GM12878 (cell line): ENCODE data around the gene MSI2.

Source experiments
- CEBPZ ChIP-seq: fragments of 150-350 bp; IDR thresholded peaks from 2 replicates; pipeline ENCODE4 v1.6.1; 2016; ENCODE audit warnings: low read depth, low read length
- CTCF ChIP-seq, 3 experiments: IDR thresholded peaks in 2 of 3; conservative IDR thresholded peaks in 1 of 3; 2 replicates each; pipeline ENCODE4 v1.5.1; 2011; ENCODE audit warnings: low read depth in 3 of 3, low read length in 3 of 3, mild to moderate bottlenecking in 3 of 3, control low read depth in 2 of 3, moderate library complexity in 2 of 3, inconsistent platforms in 1 of 3, mixed read lengths in 1 of 3; ENCODE audit not compliant: control insufficient read depth in 2 of 3, insufficient read depth in 1 of 3; ENCODE audit errors: extremely low read depth in 1 of 3
- E4F1 ChIP-seq: fragments of 450-650 bp; IDR thresholded peaks from 2 replicates; pipeline ENCODE4 v1.6.1; 2018; ENCODE audit warnings: borderline replicate concordance, mild to moderate bottlenecking; ENCODE audit not compliant: partially characterized antibody
- EZH2 ChIP-seq: IDR thresholded peaks from 2 replicates; pipeline ENCODE4 v1.6.1; 2012; ENCODE audit warnings: low read depth, mild to moderate bottlenecking, control low read depth, inconsistent platforms, low read length, borderline replicate concordance; ENCODE audit not compliant: control insufficient read depth
- FOS ChIP-seq: IDR thresholded peaks from 3 replicates; pipeline ENCODE4 v1.6.1; 2011; ENCODE audit warnings: borderline replicate concordance; ENCODE audit not compliant: insufficient read length; ENCODE audit errors: extremely low read depth
- POLR2AphosphoS5 ChIP-seq: IDR thresholded peaks from 2 replicates; pipeline ENCODE4 v1.6.1; 2011; ENCODE audit warnings: mild to moderate bottlenecking, low read length, inconsistent platforms
- RFX5 ChIP-seq: IDR thresholded peaks from 2 replicates; pipeline ENCODE4 v1.6.1; 2011; ENCODE audit warnings: low read depth, low read length, improper control_type of control experiment
- STAT3 ChIP-seq: IDR thresholded peaks from 2 replicates; pipeline ENCODE4 v1.6.1; 2011; ENCODE audit warnings: low read depth, low read length, improper control_type of control experiment

GRCh38 chr17:57302690-57303465 lies 46.6 kb downstream of the MSI2 start:
- TF ChIP-seq CTCF (IDR thresholded peaks at IDR 0.05 in 2 of 3, conservative IDR thresholded peaks at IDR 0.05 in 1 of 3; ENCODE audit: control insufficient read depth in 2 of 3, extremely low read depth in 1 of 3, insufficient read depth in 1 of 3, low read depth in 3 of 3, low read length in 3 of 3), result no peak
- no peak for TF ChIP-seq E4F1
- no peak for TF ChIP-seq EZH2
- TF ChIP-seq STAT3, result no peak
- TF ChIP-seq FOS, result no peak
- TF ChIP-seq POLR2AphosphoS5, result no peak
- TF ChIP-seq CEBPZ, result no peak
- TF ChIP-seq RFX5, result no peak
